Smooth muscle cell (in vitro differentiated cells): ENCODE measurements around the gene MACROD1. TPM values are rescaled to one million over a fixed set of nuclear protein-coding genes. Genes with fewer than 3 reads are reported as not detected.

Experiments
- DNase-seq: peaks from one replicate; lab custom pipeline; 2025; ENCODE audit not compliant: unreplicated experiment; lab: John Stamatoyannopoulos, UW
- H2AFZ ChIP-seq: fragments of 200-600 bp; sonication (generic); 2 replicates; pipeline ENCODE4 v1.6.0; 2016; ENCODE audit warnings: antibody characterized with exemption, low read depth, mild to moderate bottlenecking
- H3F3A ChIP-seq: fragments of 200-600 bp; sonication (generic); 2 replicates; pipeline ENCODE4 v1.6.0; 2017; ENCODE audit warnings: antibody characterized with exemption, low read depth
- H3K27ac ChIP-seq: fragments of 200-600 bp; sonication (generic); 2 replicates; pipeline ENCODE4 v1.5.1; 2016; ENCODE audit warnings: low read depth, mild to moderate bottlenecking
- H3K27me3 ChIP-seq: fragments of 200-600 bp; sonication (generic); 2 replicates; pipeline ENCODE4 v1.6.1; 2016; ENCODE audit warnings: low read depth, mild to moderate bottlenecking
- H3K36me3 ChIP-seq: fragments of 200-600 bp; sonication (generic); 2 replicates; pipeline ENCODE4 v1.5.1; 2016; ENCODE audit warnings: low read depth
- H3K4me1 ChIP-seq: fragments of 200-600 bp; sonication (generic); 2 replicates; pipeline ENCODE4 v1.5.1; 2016; ENCODE audit warnings: low read depth
- H3K4me2 ChIP-seq: fragments of 200-600 bp; sonication (generic); 2 replicates; pipeline ENCODE4 v1.6.0; 2016; ENCODE audit warnings: mild to moderate bottlenecking
- H3K4me3 ChIP-seq: fragments of 200-600 bp; sonication (generic); 2 replicates; pipeline ENCODE4 v1.5.1; 2016; ENCODE audit warnings: mild to moderate bottlenecking
- H3K79me2 ChIP-seq: fragments of 200-600 bp; sonication (generic); 2 replicates; pipeline ENCODE4 v1.6.0; 2016; ENCODE audit warnings: low read depth, mild to moderate bottlenecking
- H3K9ac ChIP-seq: fragments of 200-600 bp; sonication (generic); 2 replicates; pipeline ENCODE4 v1.6.0; 2016; ENCODE audit warnings: low read depth
- H3K9me3 ChIP-seq: fragments of 200-600 bp; sonication (generic); replicated peaks from 2 replicates; pipeline ENCODE4 v1.5.1; 2016; ENCODE audit warnings: low read depth
- H4K20me1 ChIP-seq: fragments of 200-600 bp; sonication (generic); 2 replicates; pipeline ENCODE4 v1.6.0; 2016; ENCODE audit warnings: low read depth
- CTCF ChIP-seq: fragments of 200-600 bp; sonication (generic); IDR thresholded peaks from 2 replicates; pipeline ENCODE4 v1.5.1; 2017; ENCODE audit warnings: borderline replicate concordance, mild to moderate bottlenecking, antibody characterized with exemption; ENCODE audit not compliant: insufficient read depth, poor library complexity, severe bottlenecking
- WGBS: methylation state at CpG from one replicate; pipeline ENCODE4 v1.1.7; 2016; ENCODE audit warnings: low lambda C conversion rate; 5-methylcytosine and 5-hydroxymethylcytosine counted together
- polyA plus RNA-seq: library from polyadenylated mRNA; unstranded; fragments of >200 nt; fragmentation: Nextera tagmentation; extraction: Ambion mirVana; gene quantifications from 2 replicates; pipeline ENCODE4 v1.2.1, GENCODE V29; 2016
- total RNA-seq: library from RNA; depleted of rRNA; stranded (reverse); fragments of >200 nt; gene quantifications from 2 replicates; pipeline ENCODE4 v1.2.3, GENCODE V29; 2014

MACROD1 gene
- total and polyA plus RNA-seq, 2 experiments from 2014 or later = 9.2 to 32.6 TPM

DNA sequence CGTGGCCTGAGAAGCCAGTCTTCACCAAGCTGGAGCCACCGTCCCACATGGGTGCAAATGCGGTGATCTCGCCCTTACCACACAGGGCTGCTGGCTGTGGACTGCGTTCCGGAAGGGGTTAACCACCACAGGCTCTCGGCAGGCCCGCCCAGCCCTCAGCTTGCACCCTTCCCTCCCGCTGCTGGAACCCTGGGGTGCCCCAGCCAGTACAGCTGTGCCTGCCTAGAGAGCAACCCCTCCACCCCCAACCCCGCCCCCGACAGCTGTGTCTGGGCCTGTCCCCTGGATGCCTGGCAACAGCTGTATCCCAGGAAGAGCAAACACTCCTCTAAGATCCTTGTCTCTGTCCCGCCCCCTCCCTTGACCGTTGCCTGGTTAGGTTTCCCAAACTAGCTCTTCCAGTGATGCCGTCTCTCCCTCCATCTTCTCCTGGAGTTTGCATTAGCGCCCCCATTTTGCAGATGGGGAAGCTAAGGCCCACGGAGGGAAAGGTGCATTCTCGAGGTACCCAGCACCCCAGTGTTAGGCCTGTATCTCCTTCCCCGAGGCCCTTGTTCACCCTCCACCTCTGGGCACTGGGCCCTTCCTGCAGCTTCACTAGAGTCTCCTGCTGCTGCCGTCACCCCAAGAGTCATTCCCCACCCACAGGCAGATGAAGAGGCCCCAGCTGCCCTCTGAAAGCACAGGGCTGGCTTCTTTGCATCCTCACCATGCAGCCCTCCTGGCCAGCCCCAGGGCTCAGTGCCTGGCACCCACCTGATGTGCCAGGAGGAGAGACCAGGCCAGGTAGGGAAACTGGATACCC, 204.1 kb downstream of the MACROD1 start:
- no peak overlapping the region for H3K9ac ChIP-seq
- no peaks in the 10 kb centered on the region for H3K4me1 ChIP-seq
- no peaks in the 10 kb centered on the region for H3F3A ChIP-seq
- WGBS = 66% methylated on average over 10 of the region's 19 CpGs
- no peaks in the 10 kb centered on the region for H4K20me1 ChIP-seq
- TF ChIP-seq CTCF = no peak
- H3K79me2 ChIP-seq = no peaks in the 10 kb centered on the region
- H3K27ac ChIP-seq = no peak overlapping the region
- no peaks in the 10 kb centered on the region for H3K27me3 ChIP-seq
- H3K9me3 ChIP-seq = no peaks in the 10 kb centered on the region
- no peak overlapping the region for H2AFZ ChIP-seq
- no peak for DNase-seq
- no peaks in the 10 kb centered on the region for H3K36me3 ChIP-seq
- no peak overlapping the region for H3K4me3 ChIP-seq
- H3K4me2 ChIP-seq = no peak overlapping the region

DNA sequence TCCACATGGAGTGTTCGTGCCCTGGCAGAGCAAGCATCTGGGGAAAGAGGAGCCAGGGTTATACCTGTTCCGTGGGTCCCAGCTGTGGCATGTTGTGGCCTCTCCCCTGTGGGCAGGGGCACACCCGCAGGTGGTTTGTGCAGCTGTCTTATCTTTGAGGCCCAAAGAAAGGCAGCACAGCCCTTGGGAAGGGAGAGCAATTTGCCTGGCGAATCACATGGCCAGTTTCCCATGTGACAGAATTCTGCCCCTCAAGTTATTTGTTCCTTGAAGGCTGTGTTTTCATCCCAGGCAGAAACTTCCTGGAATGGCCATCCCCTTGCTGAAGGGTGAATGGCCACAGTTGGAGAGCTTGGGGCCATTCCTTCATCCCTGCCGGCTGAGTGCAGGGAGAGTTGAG, 207.9 kb downstream of the MACROD1 start:
- Histone ChIP-seq H3K9ac (no peak overlapping the region), H3K36me3 (no peaks in the 10 kb centered on the region), H3K4me3 (no peak overlapping the region), H4K20me1 (no peaks in the 10 kb centered on the region), H3K9me3 (no peaks in the 10 kb centered on the region), H3K4me2 (no peak overlapping the region), H3K27me3 (no peaks in the 10 kb centered on the region), H3K79me2 (no peaks in the 10 kb centered on the region), H2AFZ (no peak overlapping the region), H3K27ac (no peak overlapping the region), H3K4me1 (no peaks in the 10 kb centered on the region), H3F3A (no peaks in the 10 kb centered on the region)
- DNase-seq = no peak
- TF ChIP-seq CTCF = no peak
- 97% methylated on average over 5 of the region's 5 CpGs for WGBS

DNA sequence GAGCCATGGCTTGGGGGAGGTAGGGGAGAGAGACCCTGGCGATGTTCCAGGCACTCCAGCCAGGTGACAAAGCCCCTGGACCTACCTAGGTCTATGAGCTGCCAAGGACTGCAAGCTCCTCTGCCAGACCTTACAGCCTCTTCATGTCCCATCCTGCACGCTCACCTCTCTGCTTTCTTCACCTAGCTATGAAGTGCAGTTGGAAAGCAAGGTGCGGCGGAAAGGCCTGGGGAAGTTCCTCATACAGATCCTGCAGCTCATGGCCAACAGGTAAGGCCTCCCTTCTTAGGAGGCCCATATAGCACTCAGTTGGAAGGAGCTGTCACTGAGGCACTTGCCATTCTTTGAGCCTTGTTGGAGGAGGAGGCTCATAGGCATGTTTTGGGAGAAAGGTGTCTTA, 213.3 kb downstream of the MACROD1 start:
- H3K4me3 ChIP-seq = no peak overlapping the region
- no peaks in the 10 kb centered on the region for H3K4me1 ChIP-seq
- H3K9ac ChIP-seq = no peak overlapping the region
- no peaks in the 10 kb centered on the region for H3F3A ChIP-seq
- no peaks in the 10 kb centered on the region for H3K27me3 ChIP-seq
- no peaks in the 10 kb centered on the region for H4K20me1 ChIP-seq
- WGBS = 98% methylated on average over 4 of the region's 4 CpGs
- DNase-seq = no peak
- no peaks in the 10 kb centered on the region for H3K79me2 ChIP-seq
- H3K27ac ChIP-seq = no peak overlapping the region
- H2AFZ ChIP-seq = no peak overlapping the region
- H3K9me3 ChIP-seq = no peaks in the 10 kb centered on the region
- H3K36me3 ChIP-seq = no peaks in the 10 kb centered on the region
- no peak for TF ChIP-seq CTCF
- no peak overlapping the region for H3K4me2 ChIP-seq
